Stimulated activated CD8-positive, alpha-beta memory T cell treated with anti-CD3 and anti-CD28 coated beads, Interleukin-15, amount 100 ng/mL, for 1 hour (primary cell): ENCODE measurements around the gene PLEKHG7.

Source experiments
- DNase-seq: peaks from one replicate; pipeline ENCODE4 v3.0.0-alpha.2; 2020; ENCODE audit warnings: low read depth

Gene PLEKHG7

DNA sequence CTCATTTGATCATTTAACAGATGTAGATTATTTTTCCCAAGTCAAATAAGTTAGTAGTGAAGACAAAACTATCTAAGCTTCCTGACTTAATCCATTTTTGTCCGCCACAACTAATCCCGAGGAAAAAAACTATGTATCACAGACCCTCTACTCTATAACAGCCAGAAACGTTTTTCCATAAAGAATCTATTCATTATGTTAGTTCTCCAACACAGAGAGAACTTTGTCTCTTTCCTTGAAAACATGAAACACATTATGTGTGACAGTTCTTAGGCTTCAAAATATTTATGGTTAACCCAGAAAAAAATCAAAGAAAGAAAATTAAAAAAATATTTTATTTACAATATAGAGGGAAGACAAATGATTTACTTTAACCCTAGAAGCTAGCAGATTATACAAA is 100.1 kb downstream of the PLEKHG7 start:
- DNase-seq: no peak

- DNase-seq: no peak
These were observed 101.1 kb downstream of the PLEKHG7 start for GRCh38 chr12:92803903-92804302.

- no peak for DNase-seq
These were observed 107.6 kb downstream of the PLEKHG7 start for GRCh38 chr12:92810370-92810769.

DNA sequence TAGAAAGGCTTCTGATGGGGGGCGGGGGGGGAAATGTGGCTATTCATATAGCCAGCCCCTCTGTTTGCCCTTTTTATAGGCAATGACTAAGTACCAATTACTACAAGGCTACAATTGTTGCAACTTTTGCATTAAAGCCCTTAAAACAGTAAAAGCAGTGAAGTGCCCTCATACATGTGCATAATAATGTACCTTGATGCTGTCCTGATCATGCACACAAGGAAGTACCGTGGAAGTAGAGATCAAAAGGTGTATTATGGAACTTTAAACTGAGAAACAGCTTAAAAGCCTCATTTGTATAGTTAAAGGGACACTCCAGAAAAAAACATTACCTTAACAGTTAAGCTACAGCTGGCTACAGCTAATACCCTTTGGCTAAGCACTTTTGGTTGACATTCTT is 111.8 kb downstream of the PLEKHG7 start:
- no peak for DNase-seq

GRCh38 chr12:92821142-92821541 is 118.4 kb downstream of the PLEKHG7 start:
- DNase-seq: no peak
